ENCODE results near the gene EBNA1BP2. TPM values are rescaled to one million over a fixed set of nuclear protein-coding genes. Genes with fewer than 3 reads are reported as not detected.

Gene EBNA1BP2
- total and polyA plus RNA-seq, 2 donors (not counting 1 experiment from before 2014, with no cell fraction given), result 10.1 to 27.4 TPM

DNA sequence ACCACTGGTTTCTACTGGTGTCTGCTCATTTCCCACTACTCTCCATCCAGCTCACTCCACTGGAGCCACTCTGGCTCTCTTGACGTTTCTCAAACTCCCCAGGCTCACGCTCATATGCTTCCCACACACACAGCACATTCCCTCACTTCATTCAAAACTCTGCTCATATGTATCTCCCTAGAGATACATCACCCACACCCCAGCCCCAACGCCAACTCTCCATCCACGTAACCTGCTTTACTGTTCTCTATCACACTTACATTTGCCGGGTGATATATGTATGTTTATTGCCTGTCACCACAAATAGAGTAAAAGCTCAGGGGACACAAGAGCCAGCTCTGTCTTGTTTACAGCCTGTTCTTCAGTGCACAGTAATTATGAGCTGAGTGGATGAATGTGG is 22.2 kb downstream of the EBNA1BP2 start:
- H3K4me1 ChIP-seq (ENCODE audit: control insufficient read depth in 2 of 2, insufficient read depth in 2 of 2, low read length in 2 of 2), result peaks cover 8 to 9% of the 10 kb centered on the region in 2 donors
- Mint-ChIP-seq H3K27ac (no peak overlapping the region), H3K27me3 (peaks cover 51% of the 10 kb centered on the region), H3K4me1 (peaks cover 11% of the 10 kb centered on the region), H3K9me3 (ENCODE audit: insufficient read depth) (no peaks in the 10 kb centered on the region), H3K4me3 (no peak overlapping the region)
- TF ChIP-seq, protein P1, sequence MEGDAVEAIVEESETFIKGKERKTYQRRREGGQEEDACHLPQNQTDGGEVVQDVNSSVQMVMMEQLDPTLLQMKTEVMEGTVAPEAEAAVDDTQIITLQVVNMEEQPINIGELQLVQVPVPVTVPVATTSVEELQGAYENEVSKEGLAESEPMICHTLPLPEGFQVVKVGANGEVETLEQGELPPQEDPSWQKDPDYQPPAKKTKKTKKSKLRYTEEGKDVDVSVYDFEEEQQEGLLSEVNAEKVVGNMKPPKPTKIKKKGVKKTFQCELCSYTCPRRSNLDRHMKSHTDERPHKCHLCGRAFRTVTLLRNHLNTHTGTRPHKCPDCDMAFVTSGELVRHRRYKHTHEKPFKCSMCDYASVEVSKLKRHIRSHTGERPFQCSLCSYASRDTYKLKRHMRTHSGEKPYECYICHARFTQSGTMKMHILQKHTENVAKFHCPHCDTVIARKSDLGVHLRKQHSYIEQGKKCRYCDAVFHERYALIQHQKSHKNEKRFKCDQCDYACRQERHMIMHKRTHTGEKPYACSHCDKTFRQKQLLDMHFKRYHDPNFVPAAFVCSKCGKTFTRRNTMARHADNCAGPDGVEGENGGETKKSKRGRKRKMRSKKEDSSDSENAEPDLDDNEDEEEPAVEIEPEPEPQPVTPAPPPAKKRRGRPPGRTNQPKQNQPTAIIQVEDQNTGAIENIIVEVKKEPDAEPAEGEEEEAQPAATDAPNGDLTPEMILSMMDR (IDR thresholded peaks at IDR 0.05), result no peak
- no peak for TF ChIP-seq EZH2 (IDR thresholded peaks at IDR 0.05; ENCODE audit: borderline replicate concordance, insufficient read depth, low read depth, low read length, poor library complexity, severe bottlenecking)
- ATAC-seq (ENCODE audit: low read depth) (no peak), DNase-seq (no peak)
- intact Hi-C loops (cut with micrococcal nuclease), result no loop called here
- 77% methylated on average over 2 of the region's 5 CpGs for WGBS (ENCODE audit: insufficient coverage)
- no peaks in the 10 kb centered on the region for H3K9me3 ChIP-seq (ENCODE audit: control extremely low read depth in 1 of 3, control insufficient read depth in 2 of 3, insufficient read depth in 1 of 3, low read length in 2 of 3)
- H3K4me3 ChIP-seq (ENCODE audit: control extremely low read depth in 1 of 5, extremely low read depth in 1 of 5, insufficient read depth in 1 of 5, low read depth in 2 of 5, low read length in 4 of 5), result no peak overlapping the region
- no peak overlapping the region for H2AFZ ChIP-seq (ENCODE audit: insufficient read depth, low read depth, low read length, poor library complexity, severe bottlenecking)
- ChIA-PET POLR2A (no interaction called here), CTCF (no interaction called here)
- H4K20me1 ChIP-seq (ENCODE audit: control insufficient read depth, insufficient read depth, low read length, poor library complexity, severe bottlenecking), result no peaks in the 10 kb centered on the region
- H3K4me2 ChIP-seq (replicated peaks; ENCODE audit: low read depth, low read length, poor library complexity, severe bottlenecking), result no peak overlapping the region
- H3K79me2 ChIP-seq (ENCODE audit: control insufficient read depth, insufficient read depth, low read length), result no peaks in the 10 kb centered on the region
- H3K27ac ChIP-seq (ENCODE audit: low read length in 2 of 2), result no peak overlapping the region
- no peak overlapping the region for H3K9ac ChIP-seq (ENCODE audit: low read length)
- peaks cover 0 to 46% (median 29%) of the 10 kb centered on the region in 4 experiments for H3K27me3 ChIP-seq (replicated peaks in 1 of 4; ENCODE audit: control extremely low read depth in 1 of 4, control insufficient read depth in 3 of 4, insufficient read depth in 4 of 4, low read length in 3 of 4)
- no peaks in the 10 kb centered on the region for H3K36me3 ChIP-seq (replicated peaks in 1 of 2; ENCODE audit: control extremely low read depth in 1 of 2, control insufficient read depth in 1 of 2, extremely low read depth in 1 of 2, insufficient read depth in 2 of 2, low read length in 1 of 2)

DNA sequence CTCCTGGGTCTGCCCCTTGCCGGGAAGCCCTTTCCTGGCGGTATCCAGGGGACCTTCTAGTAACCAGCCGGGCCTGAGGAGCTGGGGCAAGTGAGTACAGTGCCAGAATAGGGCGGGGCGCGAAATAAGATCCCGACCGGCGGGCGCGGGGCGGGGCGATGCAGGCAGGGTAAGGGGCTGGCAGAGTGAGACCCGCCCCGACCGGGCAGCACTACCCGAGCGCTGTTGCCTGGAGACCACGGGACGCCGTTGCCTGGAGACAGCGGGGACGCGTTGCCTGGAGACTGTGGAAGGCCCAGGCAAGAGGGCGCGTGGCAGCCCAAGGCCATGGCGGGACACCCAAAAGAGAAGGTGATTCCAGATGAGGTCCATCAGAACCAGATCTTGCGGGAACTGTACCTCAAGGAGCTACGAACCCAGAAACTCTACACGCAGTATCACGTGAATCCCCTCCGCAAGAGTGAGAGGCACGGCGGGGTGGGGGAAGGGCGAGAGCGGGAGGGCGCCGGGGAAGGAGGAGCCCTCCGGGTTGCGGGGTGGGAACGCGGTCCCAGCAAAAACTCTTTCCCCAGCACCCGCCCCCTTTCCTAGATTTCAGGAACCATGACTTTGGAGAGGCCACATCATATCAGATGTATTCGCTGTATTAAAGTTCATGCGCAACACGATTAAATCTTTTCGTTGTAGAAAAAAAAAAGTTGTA is 24.3 kb downstream of the EBNA1BP2 start:
- Mint-ChIP-seq H3K9me3 (ENCODE audit: insufficient read depth) (no peaks in the 10 kb centered on the region), H3K27me3 (peaks cover 65% of the 10 kb centered on the region), H3K27ac (no peak overlapping the region), H3K4me3 (peak overlapping the region; percentile 8), H3K4me1 (peaks cover 11% of the 10 kb centered on the region)
- Histone ChIP-seq H3K9me3 (ENCODE audit: control extremely low read depth in 1 of 3, control insufficient read depth in 2 of 3, insufficient read depth in 1 of 3, low read length in 2 of 3) (no peaks in the 10 kb centered on the region), H3K9ac (ENCODE audit: low read length) (no peak overlapping the region), H3K4me2 (replicated peaks; ENCODE audit: low read depth, low read length, poor library complexity, severe bottlenecking) (peak overlapping the region; percentile 62), H3K36me3 (replicated peaks in 1 of 2; ENCODE audit: control extremely low read depth in 1 of 2, control insufficient read depth in 1 of 2, extremely low read depth in 1 of 2, insufficient read depth in 2 of 2, low read length in 1 of 2) (no peaks in the 10 kb centered on the region), H3K79me2 (ENCODE audit: control insufficient read depth, insufficient read depth, low read length) (no peaks in the 10 kb centered on the region), H4K20me1 (ENCODE audit: control insufficient read depth, insufficient read depth, low read length, poor library complexity, severe bottlenecking) (no peaks in the 10 kb centered on the region), H3K4me3 (ENCODE audit: control extremely low read depth in 1 of 5, extremely low read depth in 1 of 5, insufficient read depth in 1 of 5, low read depth in 2 of 5, low read length in 4 of 5) (peak overlapping the region in 2 of 5 experiments; percentile 9 to 19), H3K27me3 (replicated peaks in 1 of 4; ENCODE audit: control extremely low read depth in 1 of 4, control insufficient read depth in 3 of 4, insufficient read depth in 4 of 4, low read length in 3 of 4) (peaks cover 0 to 60% (median 32%) of the 10 kb centered on the region in 4 experiments), H2AFZ (ENCODE audit: insufficient read depth, low read depth, low read length, poor library complexity, severe bottlenecking) (peak overlapping the region; percentile 32), H3K27ac (ENCODE audit: low read length in 2 of 2) (no peak overlapping the region), H3K4me1 (ENCODE audit: control insufficient read depth in 2 of 2, insufficient read depth in 2 of 2, low read length in 2 of 2) (peaks cover 8 to 9% of the 10 kb centered on the region in 2 donors)
- POLR2A ChIA-PET, result no interaction called here
- CTCF ChIA-PET, result no interaction called here
- intact Hi-C loops (cut with micrococcal nuclease), result no loop called here
- ATAC-seq (ENCODE audit: low read depth), result no peak
- WGBS (ENCODE audit: insufficient coverage), result 7% methylated on average over 34 of the region's 47 CpGs
- peak; percentile 32 for DNase-seq
- TF ChIP-seq EZH2 (IDR thresholded peaks at IDR 0.05; ENCODE audit: borderline replicate concordance, insufficient read depth, low read depth, low read length, poor library complexity, severe bottlenecking), result no peak
- TF ChIP-seq, protein P1 (IDR thresholded peaks at IDR 0.05), result no peak

Measured in B cell (primary cell).